K562 (cell line): ENCODE results near the gene ING5. TPM values are rescaled to one million over a fixed set of nuclear protein-coding genes. Genes with fewer than 3 reads are reported as not detected.

Experiments
- BRF1 ChIP-seq: IDR thresholded peaks from 3 replicates; pipeline ENCODE4 v1.6.1; 2011; ENCODE audit warnings: borderline replicate concordance, mild to moderate bottlenecking; ENCODE audit not compliant: insufficient read length; ENCODE audit errors: extremely low read depth
- ELF1 ChIP-seq: fragments of 200-800 bp; sonication (Bioruptor generic); IDR thresholded peaks from 2 replicates; pipeline ENCODE4 v1.6.1; 2016; ENCODE audit warnings: missing genetic modification characterization, missing compliant biosample characterization
- ZNF76 ChIP-seq: fragments of 250-450 bp; sonication (Bioruptor Pico); IDR thresholded peaks from 2 replicates; pipeline ENCODE4 v1.4.0; 2020; ENCODE audit warnings: mild to moderate bottlenecking, moderate library complexity, borderline replicate concordance
- polyA plus RNA-seq, 8 experiments: library from polyadenylated mRNA; depleted of rRNA in 4 of 8; stranded (reverse) in 5 of 8; unstranded in 3 of 8; fragments of >200 nt; fragmentation: Nextera tagmentation in 2 of 8; fragmentation: Illumina TruSeq in 1 of 8; extraction: Ambion mirVana in 2 of 8; extraction: Trizol in 1 of 8; gene quantifications; 2 replicates each; pipeline versions ENCODE4 v1.2.1 to v1.2.3, GENCODE V29; 2011 to 2014; ENCODE audit warnings: inconsistent platforms in 1 of 8, missing spikeins in 1 of 8
- total RNA-seq, 7 experiments: library from RNA; depleted of rRNA in 6 of 7; stranded (reverse); fragments of >200 nt in 6 of 7; fragmentation: Illumina TruSeq in 2 of 7; extraction: Trizol in 2 of 7; gene quantifications; 2 replicates each; pipeline versions ENCODE4 v1.2.1 to v1.2.3, GENCODE V29; 2011 to 2021; ENCODE audit warnings: low replicate concordance in 1 of 7
- TF ChIP-seq, protein P1 (sequence below): sonication (generic); formaldehyde crosslinking; IDR thresholded peaks from 2 replicates; pipeline ENCODE4 v1.8.1; 2023; ENCODE audit warnings: mild to moderate bottlenecking, missing genetic modification reagents
- TF ChIP-seq, protein P2 (sequence below), 2 experiments: fragments of 450-650 bp; conservative IDR thresholded peaks; 2 replicates each; pipeline ENCODE4 v1.6.1; 2017; ENCODE audit warnings: mild to moderate bottlenecking in 2 of 2, moderate library complexity in 2 of 2
- TF ChIP-seq, protein P3 (sequence below): fragments of 450-650 bp; IDR thresholded peaks from 2 replicates; pipeline ENCODE4 v1.6.1; 2016; ENCODE audit warnings: low read depth

The ING5 gene
- total and polyA plus RNA-seq, 9 of the 15 experiments (the other 6 are each of a cell fraction or from before 2014, with no cell fraction given): 10.4 to 53.3 (median 27.9) TPM

DNA sequence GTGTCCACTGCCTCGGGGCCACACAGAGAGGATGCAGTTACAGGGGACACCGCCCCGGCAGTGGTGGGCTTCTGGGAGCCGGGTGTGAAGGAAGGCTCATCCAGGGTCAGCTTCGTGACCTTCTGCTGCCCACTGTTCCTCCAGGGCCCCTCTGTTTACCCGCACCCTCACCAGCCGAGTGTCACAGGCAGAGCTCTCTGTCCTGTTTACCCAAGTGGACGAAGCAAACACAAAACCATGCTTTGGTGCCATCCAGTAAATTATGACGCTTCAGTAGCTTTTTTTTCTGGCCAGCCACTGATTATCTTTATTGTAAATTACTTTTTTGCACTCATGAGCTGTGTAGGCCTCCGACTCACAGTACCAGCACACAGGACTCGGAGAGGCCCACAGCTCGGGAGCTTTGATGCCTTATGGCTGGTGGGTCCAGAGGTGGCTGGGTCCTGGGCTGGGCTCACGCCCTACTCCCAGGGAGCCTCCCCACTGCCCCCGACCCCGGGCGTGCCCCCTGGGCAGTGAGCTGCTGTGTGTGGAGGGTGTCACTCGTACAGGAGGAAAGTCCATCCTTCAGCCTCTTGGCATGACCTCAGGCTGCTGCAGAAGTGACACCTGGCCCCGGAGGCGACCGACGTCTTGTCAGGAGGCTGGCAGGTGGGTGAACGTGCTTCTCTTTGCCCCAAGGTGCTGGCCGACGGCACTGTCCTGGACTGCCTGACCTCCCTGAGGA, 42.4 kb downstream of the ING5 start (continued):
- TF ChIP-seq, protein P1, sequence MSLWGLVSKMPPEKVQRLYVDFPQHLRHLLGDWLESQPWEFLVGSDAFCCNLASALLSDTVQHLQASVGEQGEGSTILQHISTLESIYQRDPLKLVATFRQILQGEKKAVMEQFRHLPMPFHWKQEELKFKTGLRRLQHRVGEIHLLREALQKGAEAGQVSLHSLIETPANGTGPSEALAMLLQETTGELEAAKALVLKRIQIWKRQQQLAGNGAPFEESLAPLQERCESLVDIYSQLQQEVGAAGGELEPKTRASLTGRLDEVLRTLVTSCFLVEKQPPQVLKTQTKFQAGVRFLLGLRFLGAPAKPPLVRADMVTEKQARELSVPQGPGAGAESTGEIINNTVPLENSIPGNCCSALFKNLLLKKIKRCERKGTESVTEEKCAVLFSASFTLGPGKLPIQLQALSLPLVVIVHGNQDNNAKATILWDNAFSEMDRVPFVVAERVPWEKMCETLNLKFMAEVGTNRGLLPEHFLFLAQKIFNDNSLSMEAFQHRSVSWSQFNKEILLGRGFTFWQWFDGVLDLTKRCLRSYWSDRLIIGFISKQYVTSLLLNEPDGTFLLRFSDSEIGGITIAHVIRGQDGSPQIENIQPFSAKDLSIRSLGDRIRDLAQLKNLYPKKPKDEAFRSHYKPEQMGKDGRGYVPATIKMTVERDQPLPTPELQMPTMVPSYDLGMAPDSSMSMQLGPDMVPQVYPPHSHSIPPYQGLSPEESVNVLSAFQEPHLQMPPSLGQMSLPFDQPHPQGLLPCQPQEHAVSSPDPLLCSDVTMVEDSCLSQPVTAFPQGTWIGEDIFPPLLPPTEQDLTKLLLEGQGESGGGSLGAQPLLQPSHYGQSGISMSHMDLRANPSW (CRISPR knock-in tag): no peak
- TF ChIP-seq ZNF76 (CRISPR knock-in tag) (no peak), ELF1 (tag) (no peak), BRF1 (no peak)
- TF ChIP-seq, protein P2, sequence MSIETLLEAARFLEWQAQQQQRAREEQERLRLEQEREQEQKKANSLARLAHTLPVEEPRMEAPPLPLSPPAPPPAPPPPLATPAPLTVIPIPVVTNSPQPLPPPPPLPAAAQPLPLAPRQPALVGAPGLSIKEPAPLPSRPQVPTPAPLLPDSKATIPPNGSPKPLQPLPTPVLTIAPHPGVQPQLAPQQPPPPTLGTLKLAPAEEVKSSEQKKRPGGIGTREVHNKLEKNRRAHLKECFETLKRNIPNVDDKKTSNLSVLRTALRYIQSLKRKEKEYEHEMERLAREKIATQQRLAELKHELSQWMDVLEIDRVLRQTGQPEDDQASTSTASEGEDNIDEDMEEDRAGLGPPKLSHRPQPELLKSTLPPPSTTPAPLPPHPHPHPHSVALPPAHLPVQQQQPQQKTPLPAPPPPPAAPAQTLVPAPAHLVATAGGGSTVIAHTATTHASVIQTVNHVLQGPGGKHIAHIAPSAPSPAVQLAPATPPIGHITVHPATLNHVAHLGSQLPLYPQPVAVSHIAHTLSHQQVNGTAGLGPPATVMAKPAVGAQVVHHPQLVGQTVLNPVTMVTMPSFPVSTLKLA (conservative IDR thresholded peaks at IDR 0.05): no peak
- TF ChIP-seq, protein P3, sequence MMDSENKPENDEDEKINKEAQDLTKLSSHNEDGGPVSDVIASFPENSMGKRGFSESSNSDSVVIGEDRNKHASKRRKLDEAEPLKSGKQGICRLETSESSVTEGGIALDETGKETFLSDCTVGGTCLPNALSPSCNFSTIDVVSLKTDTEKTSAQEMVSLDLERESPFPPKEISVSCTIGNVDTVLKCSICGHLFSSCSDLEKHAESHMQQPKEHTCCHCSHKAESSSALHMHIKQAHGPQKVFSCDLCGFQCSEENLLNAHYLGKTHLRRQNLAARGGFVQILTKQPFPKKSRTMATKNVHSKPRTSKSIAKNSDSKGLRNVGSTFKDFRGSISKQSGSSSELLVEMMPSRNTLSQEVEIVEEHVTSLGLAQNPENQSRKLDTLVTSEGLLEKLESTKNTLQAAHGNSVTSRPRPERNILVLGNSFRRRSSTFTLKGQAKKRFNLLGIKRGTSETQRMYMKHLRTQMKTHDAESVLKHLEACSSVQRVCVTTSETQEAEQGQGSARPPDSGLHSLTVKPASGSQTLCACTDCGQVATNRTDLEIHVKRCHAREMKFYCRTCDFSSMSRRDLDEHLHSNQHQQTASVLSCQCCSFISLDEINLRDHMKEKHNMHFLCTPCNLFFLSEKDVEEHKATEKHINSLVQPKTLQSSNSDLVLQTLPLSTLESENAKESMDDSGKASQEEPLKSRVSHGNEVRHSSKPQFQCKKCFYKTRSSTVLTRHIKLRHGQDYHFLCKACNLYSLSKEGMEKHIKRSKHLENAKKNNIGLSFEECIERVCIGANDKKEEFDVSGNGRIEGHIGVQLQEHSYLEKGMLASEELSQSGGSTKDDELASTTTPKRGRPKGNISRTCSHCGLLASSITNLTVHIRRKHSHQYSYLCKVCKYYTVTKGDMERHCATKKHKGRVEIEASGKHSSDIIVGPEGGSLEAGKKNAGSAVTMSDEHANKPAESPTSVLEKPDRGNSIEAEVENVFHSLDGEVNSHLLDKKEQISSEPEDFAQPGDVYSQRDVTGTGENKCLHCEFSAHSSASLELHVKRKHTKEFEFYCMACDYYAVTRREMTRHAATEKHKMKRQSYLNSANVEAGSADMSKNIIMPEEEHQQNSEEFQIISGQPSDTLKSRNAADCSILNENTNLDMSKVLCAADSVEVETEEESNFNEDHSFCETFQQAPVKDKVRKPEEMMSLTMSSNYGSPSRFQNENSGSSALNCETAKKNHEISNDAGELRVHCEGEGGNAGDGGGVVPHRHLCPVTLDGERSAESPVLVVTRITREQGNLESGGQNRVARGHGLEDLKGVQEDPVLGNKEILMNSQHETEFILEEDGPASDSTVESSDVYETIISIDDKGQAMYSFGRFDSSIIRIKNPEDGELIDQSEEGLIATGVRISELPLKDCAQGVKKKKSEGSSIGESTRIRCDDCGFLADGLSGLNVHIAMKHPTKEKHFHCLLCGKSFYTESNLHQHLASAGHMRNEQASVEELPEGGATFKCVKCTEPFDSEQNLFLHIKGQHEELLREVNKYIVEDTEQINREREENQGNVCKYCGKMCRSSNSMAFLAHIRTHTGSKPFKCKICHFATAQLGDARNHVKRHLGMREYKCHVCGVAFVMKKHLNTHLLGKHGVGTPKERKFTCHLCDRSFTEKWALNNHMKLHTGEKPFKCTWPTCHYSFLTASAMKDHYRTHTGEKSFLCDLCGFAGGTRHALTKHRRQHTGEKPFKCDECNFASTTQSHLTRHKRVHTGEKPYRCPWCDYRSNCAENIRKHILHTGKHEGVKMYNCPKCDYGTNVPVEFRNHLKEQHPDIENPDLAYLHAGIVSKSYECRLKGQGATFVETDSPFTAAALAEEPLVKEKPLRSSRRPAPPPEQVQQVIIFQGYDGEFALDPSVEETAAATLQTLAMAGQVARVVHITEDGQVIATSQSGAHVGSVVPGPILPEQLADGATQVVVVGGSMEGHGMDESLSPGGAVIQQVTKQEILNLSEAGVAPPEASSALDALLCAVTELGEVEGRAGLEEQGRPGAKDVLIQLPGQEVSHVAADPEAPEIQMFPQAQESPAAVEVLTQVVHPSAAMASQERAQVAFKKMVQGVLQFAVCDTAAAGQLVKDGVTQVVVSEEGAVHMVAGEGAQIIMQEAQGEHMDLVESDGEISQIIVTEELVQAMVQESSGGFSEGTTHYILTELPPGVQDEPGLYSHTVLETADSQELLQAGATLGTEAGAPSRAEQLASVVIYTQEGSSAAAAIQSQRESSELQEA: no peak
- TF ChIP-seq, all 486 proteins: peak for 0
